Pons (tissue), 1 donor: ENCODE measurements around the gene ATXN2.
"Not testable (repeated sequence)": the region's sequence is repeated elsewhere in the genome, so short reads cannot be mapped to it uniquely, and the experiment has no call there.

Experiments used
- DNase-seq: peaks from one replicate; pipeline ENCODE4 v3.0.0-alpha.2; 2016; ENCODE audit warnings: low spot score

ATXN2 gene

DNA sequence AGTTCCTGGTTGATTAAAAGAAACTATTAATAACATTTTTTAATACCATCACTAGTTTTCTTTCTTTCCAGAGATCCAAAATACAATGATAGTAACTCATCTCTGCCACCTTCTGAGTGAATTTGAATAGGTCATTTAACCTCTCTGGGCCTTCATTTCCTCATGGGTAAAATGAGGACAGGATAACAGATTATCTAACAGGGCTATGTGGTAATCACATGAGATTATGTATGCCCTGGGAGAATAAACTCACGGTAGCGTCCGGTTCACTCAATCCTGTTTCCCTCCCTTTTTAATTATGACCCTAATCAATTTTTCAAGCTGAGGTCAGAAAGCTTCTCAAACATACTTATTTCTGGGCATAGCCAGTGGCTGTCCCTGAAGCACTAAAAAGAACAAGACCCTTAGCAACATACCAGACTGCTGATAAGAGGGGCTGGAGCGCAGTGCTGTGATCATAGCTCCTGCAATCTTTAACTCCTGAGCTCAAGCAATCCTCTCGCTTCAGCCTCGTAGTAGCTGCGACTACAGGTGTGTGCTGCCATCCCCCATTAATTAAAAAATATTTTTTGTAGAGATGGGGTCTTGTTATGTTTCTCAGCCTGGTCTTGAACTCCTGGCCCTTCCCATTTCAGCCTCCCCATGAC, 24.2 kb downstream of the ATXN2 start:
- DNase-seq: no peak

DNA sequence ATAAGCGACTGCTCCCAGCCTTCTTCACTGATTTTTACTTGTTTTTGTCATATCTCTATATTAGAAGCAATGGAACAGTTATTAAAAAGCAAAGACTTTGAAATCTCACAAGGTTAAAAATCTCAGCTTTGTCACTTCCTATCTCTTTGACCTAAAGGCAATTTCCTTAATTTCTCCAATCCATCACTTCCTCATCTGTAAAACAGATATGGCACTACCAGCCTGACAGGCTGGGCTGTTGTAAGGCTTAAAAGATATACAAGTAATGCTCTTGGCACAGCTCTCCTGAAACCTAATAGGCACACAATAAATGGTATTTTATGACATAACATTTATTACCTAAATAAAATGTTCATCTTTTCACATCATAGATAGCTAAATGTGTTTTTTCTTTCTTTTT, 25.6 kb downstream of the ATXN2 start:
- DNase-seq: no peak

- DNase-seq: no peak
Measured at GRCh38 chr12:111570084-111570961, 28.8 kb downstream of the ATXN2 start.

- no peak for DNase-seq
Measured at GRCh38 chr12:111569363-111570083, 29.6 kb downstream of the ATXN2 start.

- not testable (repeated sequence) for DNase-seq
Measured at GRCh38 chr12:111560844-111561243, 38.3 kb downstream of the ATXN2 start.

- no peak for DNase-seq
Measured at GRCh38 chr12:111558107-111558376, 41.1 kb downstream of the ATXN2 start.

DNA sequence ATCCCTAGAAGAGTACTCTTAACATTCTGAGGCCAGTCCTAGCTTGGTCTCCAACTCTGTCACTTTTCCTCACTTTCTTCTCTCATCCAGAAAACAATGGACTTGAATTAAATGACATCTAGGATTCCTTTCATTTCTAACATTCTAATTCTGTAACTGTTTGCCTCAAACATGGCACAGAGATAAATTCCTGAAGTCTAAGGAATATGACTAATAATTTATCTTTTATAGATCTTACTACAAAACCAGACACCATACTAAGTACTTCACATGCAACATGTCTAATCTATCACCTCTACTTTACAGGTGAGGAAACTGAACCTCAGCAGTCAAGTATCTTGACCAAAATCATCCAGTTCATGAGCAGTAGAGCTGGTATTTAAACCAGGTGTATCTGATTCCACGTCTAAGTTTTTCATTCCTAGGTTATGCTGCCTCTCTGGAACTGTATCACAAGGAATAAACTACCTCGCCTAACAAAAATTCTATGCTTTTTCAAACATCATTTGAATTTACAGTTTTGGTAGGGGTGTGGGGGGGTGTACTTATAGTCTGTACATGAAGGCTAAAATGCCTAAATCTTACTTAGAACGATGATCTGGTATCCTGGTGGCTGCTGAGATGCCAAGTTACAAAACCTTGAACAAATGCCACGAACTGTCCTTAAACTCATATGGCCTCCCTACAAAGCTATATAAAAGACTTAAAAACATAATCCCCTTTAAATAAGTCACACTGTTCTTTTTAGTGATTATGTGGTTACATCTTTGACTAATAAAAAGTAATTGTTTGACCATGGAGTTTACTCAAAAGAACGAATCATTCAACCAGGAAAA, 41.6 kb downstream of the ATXN2 start:
- no peak for DNase-seq

DNA sequence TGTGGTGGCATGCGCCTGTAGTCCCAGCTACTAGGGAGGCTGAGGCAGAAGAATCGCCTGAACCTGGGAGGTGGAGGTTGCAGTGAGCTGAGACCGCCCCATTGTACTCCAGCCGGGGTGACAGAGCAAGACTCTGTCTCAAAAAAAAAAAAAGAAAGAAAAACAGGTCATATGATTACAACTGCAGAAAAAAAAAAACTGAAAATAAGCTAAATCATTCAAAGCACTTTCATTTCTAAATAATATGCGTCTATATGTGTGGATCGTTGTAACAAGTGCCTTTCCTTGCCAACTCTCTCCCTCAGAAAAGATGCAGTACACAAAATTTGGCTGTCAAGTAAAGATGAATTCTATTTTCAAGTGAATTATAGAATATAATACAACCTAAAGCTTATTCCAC, 42.4 kb downstream of the ATXN2 start:
- no peak for DNase-seq

GRCh38 chr12:111555313-111555712, 43.8 kb downstream of the ATXN2 start:
- not testable (repeated sequence) for DNase-seq

- DNase-seq: no peak
Measured at GRCh38 chr12:111546758-111547383, 52.2 kb downstream of the ATXN2 start.

GRCh38 chr12:111546171-111546570, 52.9 kb downstream of the ATXN2 start:
- DNase-seq: no peak

GRCh38 chr12:111544032-111544431, 55.1 kb downstream of the ATXN2 start:
- no peak for DNase-seq

- DNase-seq: no peak
Measured at GRCh38 chr12:111532751-111533150, 66.4 kb downstream of the ATXN2 start.

GRCh38 chr12:111529424-111530368, 69.4 kb downstream of the ATXN2 start:
- peak; percentile 69 for DNase-seq

GRCh38 chr12:111523587-111524167, 75.4 kb downstream of the ATXN2 start:
- no peak for DNase-seq

GRCh38 chr12:111521801-111522200, 77.3 kb downstream of the ATXN2 start:
- no peak for DNase-seq

DNA sequence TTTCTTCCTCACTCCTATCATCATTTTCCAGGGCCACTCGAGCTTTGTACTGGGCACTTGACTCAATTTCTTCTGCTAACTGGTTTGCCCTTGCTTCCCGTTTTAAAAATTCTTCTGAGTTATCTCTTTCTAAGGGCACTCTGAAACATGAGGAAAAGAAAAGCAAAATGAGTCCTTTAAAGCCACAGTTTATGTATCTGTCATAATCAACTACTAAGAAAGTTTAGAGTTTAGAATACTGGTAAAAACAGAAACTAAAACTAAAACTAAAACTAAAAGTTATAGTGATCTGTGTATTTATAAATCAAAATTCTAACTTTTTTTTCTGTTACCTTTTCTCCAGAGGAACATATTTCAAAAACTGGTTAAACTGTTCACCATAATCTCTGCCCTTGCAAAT, 79.2 kb downstream of the ATXN2 start:
- DNase-seq: no peak

DNA sequence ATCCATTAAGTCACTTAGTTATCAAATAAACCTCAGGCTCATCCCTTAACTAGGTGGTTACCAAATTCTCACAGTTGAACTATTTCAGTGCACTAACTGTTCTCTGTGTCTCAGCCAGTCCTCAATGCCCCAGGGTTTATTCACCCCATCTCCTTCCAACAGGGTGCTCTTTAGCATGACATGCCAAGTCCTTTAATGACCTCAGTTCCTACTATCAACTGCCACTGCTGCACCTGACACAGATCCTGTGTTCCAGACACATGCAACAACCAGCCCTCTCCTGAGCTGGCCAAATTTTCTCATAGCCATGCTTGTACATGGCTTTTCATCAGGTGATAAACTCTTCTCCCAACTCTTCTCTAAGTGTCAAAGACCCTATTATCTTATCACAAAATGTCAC, 80.0 kb downstream of the ATXN2 start:
- DNase-seq: no peak

GRCh38 chr12:111507719-111508118, 91.4 kb downstream of the ATXN2 start:
- DNase-seq: not testable (repeated sequence)

GRCh38 chr12:111507258-111507657, 91.9 kb downstream of the ATXN2 start:
- not testable (repeated sequence) for DNase-seq
